Measurements from ENCODE around the gene RFTN1.

DNA sequence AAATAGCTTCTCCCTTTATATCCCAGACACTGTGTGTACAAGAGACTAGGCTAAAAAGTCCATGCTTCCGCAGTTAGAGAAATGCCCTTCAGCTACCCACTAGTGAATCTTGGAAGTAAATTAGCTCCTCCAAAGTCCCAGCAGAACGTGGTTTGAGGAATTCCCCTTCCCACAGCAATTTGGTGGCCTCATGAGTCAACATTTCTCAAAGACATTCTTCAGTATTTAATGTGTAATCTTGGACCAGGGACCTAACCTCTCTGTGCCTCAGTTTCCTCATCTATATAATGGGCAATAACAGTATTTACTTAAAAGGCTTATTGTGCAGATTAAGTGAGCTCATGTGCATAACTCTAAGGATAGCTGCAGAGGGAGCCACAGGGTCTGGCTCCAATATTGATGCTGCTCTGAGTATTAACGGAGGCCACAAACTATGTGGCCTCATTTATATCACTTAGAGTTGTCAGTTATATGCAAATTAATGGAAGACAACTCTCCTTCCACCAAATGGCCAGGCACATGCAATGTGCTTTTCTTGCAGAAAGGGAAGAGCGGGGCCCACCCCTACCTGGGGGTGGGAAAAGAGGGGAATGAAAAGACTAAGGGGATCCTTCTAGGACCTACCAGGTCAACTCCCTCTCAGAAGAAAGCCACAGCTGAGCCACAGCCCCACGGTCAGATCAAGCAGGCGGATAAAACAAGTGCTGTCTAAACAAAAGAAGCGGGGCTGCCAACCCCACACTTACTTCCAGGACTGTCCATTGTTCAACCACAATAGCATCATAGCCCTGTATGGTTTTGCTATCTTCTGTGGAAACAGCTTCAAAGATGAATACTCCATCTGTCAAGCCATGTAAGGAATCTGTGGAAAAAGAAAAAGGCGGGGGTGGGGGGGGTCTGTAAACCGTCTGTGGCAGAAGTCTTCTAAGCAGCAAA, 156.0 kb downstream of the RFTN1 start:
- TF ChIP-seq, protein P1, sequence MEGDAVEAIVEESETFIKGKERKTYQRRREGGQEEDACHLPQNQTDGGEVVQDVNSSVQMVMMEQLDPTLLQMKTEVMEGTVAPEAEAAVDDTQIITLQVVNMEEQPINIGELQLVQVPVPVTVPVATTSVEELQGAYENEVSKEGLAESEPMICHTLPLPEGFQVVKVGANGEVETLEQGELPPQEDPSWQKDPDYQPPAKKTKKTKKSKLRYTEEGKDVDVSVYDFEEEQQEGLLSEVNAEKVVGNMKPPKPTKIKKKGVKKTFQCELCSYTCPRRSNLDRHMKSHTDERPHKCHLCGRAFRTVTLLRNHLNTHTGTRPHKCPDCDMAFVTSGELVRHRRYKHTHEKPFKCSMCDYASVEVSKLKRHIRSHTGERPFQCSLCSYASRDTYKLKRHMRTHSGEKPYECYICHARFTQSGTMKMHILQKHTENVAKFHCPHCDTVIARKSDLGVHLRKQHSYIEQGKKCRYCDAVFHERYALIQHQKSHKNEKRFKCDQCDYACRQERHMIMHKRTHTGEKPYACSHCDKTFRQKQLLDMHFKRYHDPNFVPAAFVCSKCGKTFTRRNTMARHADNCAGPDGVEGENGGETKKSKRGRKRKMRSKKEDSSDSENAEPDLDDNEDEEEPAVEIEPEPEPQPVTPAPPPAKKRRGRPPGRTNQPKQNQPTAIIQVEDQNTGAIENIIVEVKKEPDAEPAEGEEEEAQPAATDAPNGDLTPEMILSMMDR (IDR thresholded peaks at IDR 0.05) = no peak
- TF ChIP-seq EP300 (IDR thresholded peaks at IDR 0.05) = no peak

Data from tibial nerve (tissue), 4 donors.